ENCODE measurements around the gene PRRG4. TPM values are rescaled to one million over a fixed set of nuclear protein-coding genes. Genes with fewer than 3 reads are reported as not detected.
"Not testable (repeated sequence)": the region's sequence is repeated elsewhere in the genome, so short reads cannot be mapped to it uniquely, and the experiment has no call there.

Gene PRRG4
- total RNA-seq, 2 experiments from 2014 or later = 0.15 to 0.19 TPM

DNA sequence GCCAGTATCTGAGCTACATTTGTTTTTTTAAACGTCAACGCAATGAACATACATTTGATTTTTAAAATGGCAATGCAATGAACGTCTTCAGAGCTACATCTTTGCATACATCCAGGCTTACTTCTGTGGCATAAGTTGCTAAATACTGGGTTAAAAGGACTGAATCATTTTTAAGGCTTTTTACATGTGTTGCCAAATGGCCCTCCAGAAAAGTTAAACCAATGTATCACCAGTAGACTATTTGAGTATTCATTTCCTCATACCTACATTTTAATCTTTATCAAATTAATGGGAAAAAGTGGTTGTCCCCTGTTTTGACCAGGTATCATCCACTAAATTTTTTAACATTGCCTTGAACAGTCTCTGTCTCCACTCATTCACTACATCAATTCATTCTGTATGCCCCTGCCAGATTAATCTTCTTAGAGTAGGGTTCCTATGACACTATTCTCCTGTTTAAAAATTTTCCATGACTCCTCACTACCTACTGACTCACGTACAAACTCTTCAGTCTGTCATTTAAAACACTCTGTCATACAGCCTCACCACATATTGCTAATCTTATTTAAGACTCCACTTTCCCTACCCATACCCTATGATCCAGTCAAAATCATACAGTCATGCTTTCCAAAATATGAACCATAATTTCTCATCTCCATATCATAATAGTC, 12.4 kb upstream of the PRRG4 start:
- DNase-seq = no peak
- peaks cover 22% of the 10 kb centered on the region for H3K4me1 Mint-ChIP-seq (ENCODE audit: low read depth)
- peaks cover 7% of the 10 kb centered on the region for H3K27me3 Mint-ChIP-seq (ENCODE audit: low read depth)
- intact Hi-C loops (cut with micrococcal nuclease) = loop anchor here (1.0 kb wide), 1 partner anchor 194 kb away; no protein-coding TSS in a partner anchor
- H3K4me3 Mint-ChIP-seq = no peak overlapping the region
- no peak overlapping the region for H3K27ac Mint-ChIP-seq
- H3K9me3 Mint-ChIP-seq = no peaks in the 10 kb centered on the region
- no peaks in the 10 kb centered on the region for H3K36me3 Mint-ChIP-seq (ENCODE audit: low read depth)
- CTCF ChIA-PET = no interaction called here

DNA sequence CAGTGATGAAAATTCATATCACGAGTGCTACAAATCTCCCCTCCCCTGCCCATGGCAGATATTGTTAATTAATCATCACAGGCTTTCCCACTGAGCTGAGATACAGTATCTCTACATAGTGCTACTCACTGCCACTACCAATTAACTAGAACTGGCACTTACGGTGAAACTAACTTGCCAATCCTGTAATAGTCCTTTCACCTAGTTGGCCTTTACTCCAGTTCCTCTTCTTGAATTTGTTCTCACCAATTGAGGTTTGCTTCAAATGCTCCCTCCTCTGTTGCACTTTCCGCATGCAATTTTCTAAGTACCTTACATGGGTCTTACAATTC, 11.9 kb upstream of the PRRG4 start:
- no peak for DNase-seq
- H3K4me1 Mint-ChIP-seq (ENCODE audit: low read depth) = peaks cover 25% of the 10 kb centered on the region
- no peaks in the 10 kb centered on the region for H3K9me3 Mint-ChIP-seq
- H3K27ac Mint-ChIP-seq = no peak overlapping the region
- CTCF ChIA-PET = interaction anchor here (1.0 kb wide), 1 partner anchor 9 kb away, joined by 4 read pairs; no protein-coding TSS in a partner anchor
- no peaks in the 10 kb centered on the region for H3K36me3 Mint-ChIP-seq (ENCODE audit: low read depth)
- no peak overlapping the region for H3K4me3 Mint-ChIP-seq
- intact Hi-C loops (cut with micrococcal nuclease) = loop anchor here (1.0 kb wide), 1 partner anchor 193 kb away; no protein-coding TSS in a partner anchor
- H3K27me3 Mint-ChIP-seq (ENCODE audit: low read depth) = peaks cover 7% of the 10 kb centered on the region

GRCh38 chr11:32819187-32819586, 10.5 kb upstream of the PRRG4 start:
- Mint-ChIP-seq H3K4me3 (no peak overlapping the region), H3K36me3 (ENCODE audit: low read depth) (no peaks in the 10 kb centered on the region), H3K27ac (no peak overlapping the region), H3K4me1 (ENCODE audit: low read depth) (peaks cover 25% of the 10 kb centered on the region), H3K9me3 (peaks cover 3% of the 10 kb centered on the region), H3K27me3 (ENCODE audit: low read depth) (peaks cover 7% of the 10 kb centered on the region)
- CTCF ChIA-PET = interaction anchor here (0.6 kb wide), 1 partner anchor 13 kb away, joined by 3 read pairs; no protein-coding TSS in a partner anchor
- intact Hi-C loops (cut with micrococcal nuclease) = no loop called here
- no peak for DNase-seq

DNA sequence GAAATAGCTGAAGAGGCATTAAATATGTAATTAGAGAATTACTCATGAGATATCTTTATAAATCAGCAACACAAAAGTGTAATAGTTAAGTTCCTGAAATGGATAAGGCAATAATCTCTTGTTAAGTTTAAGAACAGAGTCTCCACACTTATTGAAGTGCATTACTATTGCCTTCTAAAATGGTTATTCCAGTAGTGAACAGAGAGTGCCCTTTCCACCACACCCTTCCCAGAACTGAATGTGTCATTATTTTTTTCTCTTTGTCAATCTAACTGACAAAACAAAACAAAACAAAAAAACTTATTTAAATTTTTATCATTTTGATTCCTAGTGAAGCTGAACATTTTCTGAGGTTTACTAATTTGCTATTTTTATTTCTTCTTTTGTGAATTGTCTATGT, 9.2 kb upstream of the PRRG4 start:
- H3K9me3 Mint-ChIP-seq = peaks cover 3% of the 10 kb centered on the region
- intact Hi-C loops (cut with micrococcal nuclease) = loop anchor here (5.0 kb wide), 4 partner anchors 437 to 1832 kb away; partner anchors contain the start of genes HIPK3 and LMO2
- H3K27ac Mint-ChIP-seq = no peak overlapping the region
- peaks cover 25% of the 10 kb centered on the region for H3K4me1 Mint-ChIP-seq (ENCODE audit: low read depth)
- H3K4me3 Mint-ChIP-seq = no peak overlapping the region
- no peaks in the 10 kb centered on the region for H3K36me3 Mint-ChIP-seq (ENCODE audit: low read depth)
- CTCF ChIA-PET = interaction anchor here (0.6 kb wide), 1 partner anchor 245 kb away, joined by 3 read pairs; no protein-coding TSS in a partner anchor
- no peak for DNase-seq
- H3K27me3 Mint-ChIP-seq (ENCODE audit: low read depth) = peaks cover 3% of the 10 kb centered on the region

GRCh38 chr11:32821517-32821916, 8.2 kb upstream of the PRRG4 start:
- peak overlapping the region; percentile 4 for H3K27ac Mint-ChIP-seq
- peaks cover 3% of the 10 kb centered on the region for H3K9me3 Mint-ChIP-seq
- H3K27me3 Mint-ChIP-seq (ENCODE audit: low read depth) = no peaks in the 10 kb centered on the region
- H3K4me1 Mint-ChIP-seq (ENCODE audit: low read depth) = peaks cover 25% of the 10 kb centered on the region
- H3K4me3 Mint-ChIP-seq = no peak overlapping the region
- DNase-seq = peak; percentile 10
- CTCF ChIA-PET = interaction anchor here (1.0 kb wide), 1 partner anchor 12 kb away, joined by 4 read pairs; no protein-coding TSS in a partner anchor
- intact Hi-C loops (cut with micrococcal nuclease) = loop anchor here (1.0 to 5.0 kb wide), 9 partner anchors 8 to 1831 kb away; partner anchors contain the start of genes HIPK3, LMO2, PRRG4 and QSER1
- no peaks in the 10 kb centered on the region for H3K36me3 Mint-ChIP-seq (ENCODE audit: low read depth)

GRCh38 chr11:32821917-32822560, 7.7 kb upstream of the PRRG4 start:
- Mint-ChIP-seq H3K4me3 (peak overlapping the region; percentile 0), H3K27ac (peak overlapping the region; percentile 4), H3K27me3 (ENCODE audit: low read depth) (peaks cover 2% of the 10 kb centered on the region), H3K4me1 (ENCODE audit: low read depth) (peaks cover 25% of the 10 kb centered on the region), H3K36me3 (ENCODE audit: low read depth) (no peaks in the 10 kb centered on the region), H3K9me3 (peaks cover 3% of the 10 kb centered on the region)
- CTCF ChIA-PET = interaction anchor here (1.0 kb wide), 1 partner anchor 13 kb away, joined by 4 read pairs; no protein-coding TSS in a partner anchor
- intact Hi-C loops (cut with micrococcal nuclease) = loop anchor here (1.0 to 5.0 kb wide), 9 partner anchors 7 to 1830 kb away; partner anchors contain the start of genes HIPK3, LMO2, PRRG4 and QSER1
- no peak for DNase-seq

GRCh38 chr11:32823617-32824016, 6.1 kb upstream of the PRRG4 start:
- H3K27ac Mint-ChIP-seq; H3K36me3 Mint-ChIP-seq (ENCODE audit: low read depth); DNase-seq; CTCF ChIA-PET; H3K4me3 Mint-ChIP-seq; H3K9me3 Mint-ChIP-seq: not testable (repeated sequence)
- H3K27me3 Mint-ChIP-seq (ENCODE audit: low read depth) = peaks cover 11% of the 10 kb centered on the region
- intact Hi-C loops (cut with micrococcal nuclease) = loop anchor here (5.0 kb wide), 4 partner anchors 434 to 1829 kb away; partner anchors contain the start of genes HIPK3 and LMO2
- peaks cover 17% of the 10 kb centered on the region for H3K4me1 Mint-ChIP-seq (ENCODE audit: low read depth)

DNA sequence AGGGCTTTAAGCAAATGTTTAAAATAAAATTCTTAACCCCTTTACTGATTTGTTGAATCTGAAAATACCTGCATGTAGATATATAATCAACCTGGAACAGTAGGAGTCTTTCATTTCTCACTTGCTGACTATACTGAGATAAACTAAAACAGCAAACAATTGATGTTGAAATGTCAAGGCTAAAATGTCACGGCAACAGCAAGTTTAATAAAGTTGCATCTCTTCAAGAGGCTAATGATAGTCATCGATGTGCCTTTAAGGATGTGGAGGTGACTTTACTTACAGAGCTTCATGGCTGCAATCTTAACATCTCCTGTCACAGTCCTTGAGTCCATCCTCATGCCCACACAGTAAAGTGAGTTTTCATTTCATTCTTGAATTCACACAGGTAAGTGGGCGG, 3.6 kb upstream of the PRRG4 start:
- no peaks in the 10 kb centered on the region for H3K36me3 Mint-ChIP-seq (ENCODE audit: low read depth)
- no peak overlapping the region for H3K27ac Mint-ChIP-seq
- peaks cover 22% of the 10 kb centered on the region for H3K27me3 Mint-ChIP-seq (ENCODE audit: low read depth)
- DNase-seq = no peak
- intact Hi-C loops (cut with micrococcal nuclease) = no loop called here
- peaks cover 19% of the 10 kb centered on the region for H3K4me1 Mint-ChIP-seq (ENCODE audit: low read depth)
- peaks cover 3% of the 10 kb centered on the region for H3K9me3 Mint-ChIP-seq
- no peak overlapping the region for H3K4me3 Mint-ChIP-seq
- CTCF ChIA-PET = no interaction called here

- Mint-ChIP-seq H3K27ac (no peak overlapping the region), H3K27me3 (ENCODE audit: low read depth) (peaks cover 28% of the 10 kb centered on the region), H3K4me1 (ENCODE audit: low read depth) (peaks cover 10% of the 10 kb centered on the region), H3K9me3 (peaks cover 3% of the 10 kb centered on the region), H3K36me3 (ENCODE audit: low read depth) (no peaks in the 10 kb centered on the region), H3K4me3 (no peak overlapping the region)
- intact Hi-C loops (cut with micrococcal nuclease) = no loop called here
- CTCF ChIA-PET = no interaction called here
- DNase-seq = no peak
These were observed 2.5 kb upstream of the PRRG4 start for GRCh38 chr11:32827276-32827675.

GRCh38 chr11:32829157-32829679, 509 bp upstream of the PRRG4 start:
- Mint-ChIP-seq H3K9me3 (no peaks in the 10 kb centered on the region), H3K36me3 (ENCODE audit: low read depth) (no peaks in the 10 kb centered on the region), H3K4me3 (peak overlapping the region; percentile 87), H3K27me3 (ENCODE audit: low read depth) (peaks cover 33% of the 10 kb centered on the region), H3K27ac (no peak overlapping the region), H3K4me1 (ENCODE audit: low read depth) (peaks cover 6% of the 10 kb centered on the region)
- CTCF ChIA-PET = interaction anchor here (1.6 kb wide), 1 partner anchor 19 kb away, joined by 6 read pairs; no protein-coding TSS in a partner anchor
- intact Hi-C loops (cut with micrococcal nuclease) = loop anchor here (1.0 to 2.0 kb wide), 3 partner anchors 8 to 212 kb away; partner anchors contain the start of gene QSER1
- DNase-seq = no peak

GRCh38 chr11:32830413-32830738, 649 bp downstream of the PRRG4 start:
- Mint-ChIP-seq H3K9me3 (no peaks in the 10 kb centered on the region), H3K4me3 (peak overlapping the region; percentile 66), H3K27me3 (ENCODE audit: low read depth) (peaks cover 36% of the 10 kb centered on the region), H3K27ac (no peak overlapping the region), H3K4me1 (ENCODE audit: low read depth) (peaks cover 6% of the 10 kb centered on the region), H3K36me3 (ENCODE audit: low read depth) (no peaks in the 10 kb centered on the region)
- intact Hi-C loops (cut with micrococcal nuclease) = no loop called here
- CTCF ChIA-PET = interaction anchor here (1.6 kb wide), 1 partner anchor 21 kb away, joined by 6 read pairs; no protein-coding TSS in a partner anchor
- peak; percentile 11 for DNase-seq

DNA sequence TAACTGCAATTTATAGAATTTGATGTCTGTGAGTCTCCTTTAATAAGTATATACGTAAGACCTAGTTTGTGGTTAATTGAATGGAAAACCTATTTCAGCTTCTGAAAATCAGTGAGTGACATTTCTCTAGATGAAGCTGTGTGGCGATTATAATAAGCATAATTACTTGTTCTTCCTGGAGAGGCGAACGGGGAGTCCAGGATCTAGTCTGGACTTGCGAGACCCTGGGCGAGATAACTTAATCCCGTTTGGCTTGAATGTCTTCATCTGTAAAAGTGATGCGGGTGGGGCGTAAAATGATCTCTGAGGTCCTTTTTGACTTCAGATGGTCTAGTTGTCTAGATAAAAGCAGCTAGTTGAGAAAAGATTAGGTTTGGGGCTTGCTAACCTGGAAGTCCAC, 1.1 kb downstream of the PRRG4 start:
- CTCF ChIA-PET = no interaction called here
- Mint-ChIP-seq H3K27ac (no peak overlapping the region), H3K27me3 (ENCODE audit: low read depth) (peaks cover 36% of the 10 kb centered on the region), H3K36me3 (ENCODE audit: low read depth) (no peaks in the 10 kb centered on the region), H3K4me1 (ENCODE audit: low read depth) (peaks cover 6% of the 10 kb centered on the region), H3K4me3 (no peak overlapping the region), H3K9me3 (no peaks in the 10 kb centered on the region)
- no peak for DNase-seq
- intact Hi-C loops (cut with micrococcal nuclease) = no loop called here
